ENCODE results near the gene TRRAP.

DNA sequence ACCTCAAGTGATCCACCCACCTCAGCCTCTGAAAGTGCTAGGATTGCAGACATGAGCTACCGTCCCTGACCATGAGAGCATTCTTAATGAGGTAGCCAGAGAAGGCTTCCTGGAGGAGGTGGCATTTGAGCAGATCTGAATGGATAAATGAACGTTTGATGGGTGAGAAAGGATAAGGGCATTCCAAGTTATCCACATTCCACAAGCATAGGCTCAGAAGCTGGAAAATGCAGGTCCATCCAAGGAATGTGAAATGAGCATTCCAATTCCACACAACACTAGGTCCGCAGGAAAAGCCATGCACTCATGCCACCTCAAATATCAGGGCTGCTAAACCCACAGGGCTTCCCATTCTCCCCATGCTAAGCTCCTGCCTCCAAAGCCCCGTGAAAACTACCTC, 25.5 kb upstream of the TRRAP start:
- TF ChIP-seq, protein P1, sequence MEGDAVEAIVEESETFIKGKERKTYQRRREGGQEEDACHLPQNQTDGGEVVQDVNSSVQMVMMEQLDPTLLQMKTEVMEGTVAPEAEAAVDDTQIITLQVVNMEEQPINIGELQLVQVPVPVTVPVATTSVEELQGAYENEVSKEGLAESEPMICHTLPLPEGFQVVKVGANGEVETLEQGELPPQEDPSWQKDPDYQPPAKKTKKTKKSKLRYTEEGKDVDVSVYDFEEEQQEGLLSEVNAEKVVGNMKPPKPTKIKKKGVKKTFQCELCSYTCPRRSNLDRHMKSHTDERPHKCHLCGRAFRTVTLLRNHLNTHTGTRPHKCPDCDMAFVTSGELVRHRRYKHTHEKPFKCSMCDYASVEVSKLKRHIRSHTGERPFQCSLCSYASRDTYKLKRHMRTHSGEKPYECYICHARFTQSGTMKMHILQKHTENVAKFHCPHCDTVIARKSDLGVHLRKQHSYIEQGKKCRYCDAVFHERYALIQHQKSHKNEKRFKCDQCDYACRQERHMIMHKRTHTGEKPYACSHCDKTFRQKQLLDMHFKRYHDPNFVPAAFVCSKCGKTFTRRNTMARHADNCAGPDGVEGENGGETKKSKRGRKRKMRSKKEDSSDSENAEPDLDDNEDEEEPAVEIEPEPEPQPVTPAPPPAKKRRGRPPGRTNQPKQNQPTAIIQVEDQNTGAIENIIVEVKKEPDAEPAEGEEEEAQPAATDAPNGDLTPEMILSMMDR (IDR thresholded peaks at IDR 0.05), result no peak
- no peak for TF ChIP-seq POLR2A (IDR thresholded peaks at IDR 0.05)

All from esophagus squamous epithelium (tissue), 4 donors.